Tibial nerve (tissue), 4 donors: ENCODE measurements around the gene LDAF1. TPM values are rescaled to one million over a fixed set of nuclear protein-coding genes. Genes with fewer than 3 reads are reported as not detected.
"Not testable (repeated sequence)": the region's sequence is repeated elsewhere in the genome, so short reads cannot be mapped to it uniquely, and the experiment has no call there.

Source experiments
- DNase-seq, 2 donors: peaks; one replicate each; pipeline ENCODE4 v3.0.0-alpha.2; 2019; ENCODE audit warnings: low spot score in 2 of 2
- H3K27ac ChIP-seq, 4 donors: fragments of 200-600 bp; sonication (generic) in 3 of 4; one replicate each; pipeline ENCODE4 v1.5.1; 2017 to 2019; ENCODE audit warnings: mild to moderate bottlenecking in 1 of 4
- H3K27me3 ChIP-seq, 2 donors: fragments of 200-600 bp; sonication (generic) in 1 of 2; one replicate each; pipeline versions ENCODE4 v1.5.1 to v1.6.0; 2017 to 2019
- H3K36me3 ChIP-seq, 3 donors: fragments of 200-600 bp; sonication (generic); one replicate each; pipeline ENCODE4 v1.5.1; 2018 to 2019
- H3K4me1 ChIP-seq, 4 donors: fragments of 200-600 bp; sonication (generic) in 3 of 4; one replicate each; pipeline ENCODE4 v1.5.1; 2017 to 2019
- H3K4me3 ChIP-seq, 4 donors: fragments of 200-600 bp; sonication (generic) in 3 of 4; one replicate each; pipeline ENCODE4 v1.5.1; 2017 to 2019; ENCODE audit warnings: mild to moderate bottlenecking in 1 of 4, moderate library complexity in 1 of 4
- H3K9me3 ChIP-seq, 4 donors: fragments of 200-600 bp; sonication (generic) in 3 of 4; one replicate each; pipeline ENCODE4 v1.5.1; 2017 to 2019
- EP300 ChIP-seq, 2 donors: sonication (generic); formaldehyde crosslinking; IDR thresholded peaks; one replicate each; pipeline ENCODE4 v1.6.1; 2017; ENCODE audit warnings: antibody characterized with exemption in 2 of 2, mild to moderate bottlenecking in 1 of 2
- POLR2A ChIP-seq, 2 donors: fragments of 450-650 bp; IDR thresholded peaks; one replicate each; pipeline ENCODE4 v1.6.1; 2017; ENCODE audit warnings: antibody characterized with exemption in 2 of 2, mild to moderate bottlenecking in 2 of 2, moderate library complexity in 2 of 2
- WGBS, 2 donors: methylation state at CpG; one replicate each; pipeline ENCODE4 v1.1.5; 2018; 5-methylcytosine and 5-hydroxymethylcytosine counted together
- total RNA-seq, 4 donors: library from RNA; depleted of rRNA; stranded (reverse); fragments of >200 nt; gene quantifications; one replicate each; pipeline ENCODE4 v1.1.0, GENCODE V29; 2016
- TF ChIP-seq, protein P1 (sequence below), 5 experiments: fragments of 200-600 bp in 3 of 5; fragments of 450-650 bp in 2 of 5; sonication (generic) in 3 of 5; IDR thresholded peaks; one replicate each; pipeline ENCODE4 v1.5.1; 2016 to 2019; ENCODE audit warnings: antibody characterized with exemption in 5 of 5, mild to moderate bottlenecking in 3 of 5, moderate library complexity in 2 of 5

The LDAF1 gene
- total RNA-seq, 4 donors from 2014 or later, result 24.3 to 57.0 (median 39.3) TPM

DNA sequence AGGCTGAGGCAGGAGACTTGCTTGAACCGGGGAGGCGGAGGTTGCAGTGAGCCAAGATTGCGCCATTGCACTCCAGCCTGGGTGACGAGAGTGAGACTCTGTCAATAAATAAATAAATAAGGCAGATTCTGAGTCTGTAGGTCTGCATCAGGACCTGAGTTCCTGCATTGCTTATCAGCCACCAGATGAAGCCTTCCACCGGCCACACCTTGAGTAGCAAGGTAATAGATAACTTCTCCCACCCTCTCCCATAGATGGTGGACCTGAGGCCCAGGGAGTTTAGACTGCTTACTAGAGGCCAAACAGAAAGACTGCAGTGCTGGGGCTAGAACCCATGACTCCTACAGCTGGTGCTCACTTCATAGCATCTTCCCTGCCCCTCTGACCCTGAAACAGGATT is 30.8 kb downstream of the LDAF1 start:
- DNase-seq, result no peak
- peaks cover 0 to 7% (median 0%) of the 10 kb centered on the region in 4 donors for H3K4me1 ChIP-seq
- no peak overlapping the region for H3K27ac ChIP-seq
- peaks cover 0 to 11% of the 10 kb centered on the region in 2 donors for H3K27me3 ChIP-seq
- 86 to 91% methylated on average over 5 of the region's 5 CpGs for WGBS, 2 donors
- TF ChIP-seq, protein P1, sequence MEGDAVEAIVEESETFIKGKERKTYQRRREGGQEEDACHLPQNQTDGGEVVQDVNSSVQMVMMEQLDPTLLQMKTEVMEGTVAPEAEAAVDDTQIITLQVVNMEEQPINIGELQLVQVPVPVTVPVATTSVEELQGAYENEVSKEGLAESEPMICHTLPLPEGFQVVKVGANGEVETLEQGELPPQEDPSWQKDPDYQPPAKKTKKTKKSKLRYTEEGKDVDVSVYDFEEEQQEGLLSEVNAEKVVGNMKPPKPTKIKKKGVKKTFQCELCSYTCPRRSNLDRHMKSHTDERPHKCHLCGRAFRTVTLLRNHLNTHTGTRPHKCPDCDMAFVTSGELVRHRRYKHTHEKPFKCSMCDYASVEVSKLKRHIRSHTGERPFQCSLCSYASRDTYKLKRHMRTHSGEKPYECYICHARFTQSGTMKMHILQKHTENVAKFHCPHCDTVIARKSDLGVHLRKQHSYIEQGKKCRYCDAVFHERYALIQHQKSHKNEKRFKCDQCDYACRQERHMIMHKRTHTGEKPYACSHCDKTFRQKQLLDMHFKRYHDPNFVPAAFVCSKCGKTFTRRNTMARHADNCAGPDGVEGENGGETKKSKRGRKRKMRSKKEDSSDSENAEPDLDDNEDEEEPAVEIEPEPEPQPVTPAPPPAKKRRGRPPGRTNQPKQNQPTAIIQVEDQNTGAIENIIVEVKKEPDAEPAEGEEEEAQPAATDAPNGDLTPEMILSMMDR (IDR thresholded peaks at IDR 0.05), result no peak
- no peak for TF ChIP-seq EP300 (IDR thresholded peaks at IDR 0.05)
- no peak for TF ChIP-seq POLR2A (IDR thresholded peaks at IDR 0.05)
- no peak overlapping the region for H3K4me3 ChIP-seq
- H3K36me3 ChIP-seq, result no peaks in the 10 kb centered on the region
- peaks cover 0 to 3% (median 0%) of the 10 kb centered on the region in 4 donors for H3K9me3 ChIP-seq

DNA sequence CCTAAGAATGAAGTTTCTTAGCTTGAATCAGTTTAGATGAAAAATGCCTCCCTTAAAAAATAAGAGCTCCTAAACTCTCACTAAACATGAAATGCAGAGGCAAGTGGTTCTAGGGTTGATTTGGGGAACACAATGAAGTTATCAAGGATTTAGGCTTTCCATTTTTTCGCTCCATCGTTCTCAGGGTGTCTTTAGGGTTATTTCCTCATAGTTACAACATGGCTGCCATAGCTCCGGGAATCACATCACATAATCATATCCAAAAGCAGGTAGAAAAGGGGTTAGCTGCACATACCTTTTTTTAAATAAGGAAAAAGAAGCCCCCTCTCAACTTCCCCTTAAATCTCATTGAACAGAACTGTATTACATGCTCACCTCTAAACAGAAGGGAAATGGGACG is 31.5 kb downstream of the LDAF1 start:
- Histone ChIP-seq H3K27me3 (peaks cover 0 to 18% of the 10 kb centered on the region in 2 donors), H3K9me3 (peaks cover 0 to 3% (median 0%) of the 10 kb centered on the region in 4 donors), H3K36me3 (no peaks in the 10 kb centered on the region), H3K27ac (no peak overlapping the region), H3K4me3 (no peak overlapping the region), H3K4me1 (peaks cover 0 to 7% (median 0%) of the 10 kb centered on the region in 4 donors)
- no peak for DNase-seq
- TF ChIP-seq EP300 (IDR thresholded peaks at IDR 0.05) (no peak), POLR2A (IDR thresholded peaks at IDR 0.05) (no peak)
- TF ChIP-seq, protein P1 (IDR thresholded peaks at IDR 0.05), result no peak
- WGBS, 2 donors, result 91 to 92% methylated on average over 4 of the region's 4 CpGs

DNA sequence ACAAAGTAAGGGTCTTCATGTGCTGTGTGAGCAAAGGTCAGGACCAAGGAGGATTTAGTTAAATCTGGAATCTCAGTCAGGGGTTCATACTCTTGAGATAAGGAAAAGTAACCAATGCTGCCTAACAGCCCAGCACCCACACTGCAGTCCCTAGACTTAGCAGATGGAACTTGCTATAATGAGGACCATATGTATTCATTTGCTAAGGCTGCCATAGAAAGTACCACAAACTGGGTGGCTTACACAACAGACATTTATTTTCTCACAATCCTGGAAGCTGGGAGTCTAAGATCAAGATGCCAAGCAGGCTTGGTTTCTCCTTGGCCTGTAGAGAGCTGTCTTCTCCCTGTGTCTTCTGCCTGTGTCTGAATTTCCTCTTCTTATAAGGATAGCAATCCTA is 32.1 kb downstream of the LDAF1 start:
- no peak for TF ChIP-seq POLR2A (IDR thresholded peaks at IDR 0.05)
- TF ChIP-seq EP300 (IDR thresholded peaks at IDR 0.05), result no peak
- TF ChIP-seq, protein P1 (IDR thresholded peaks at IDR 0.05), result no peak
- DNase-seq, result no peak
- peaks cover 0 to 3% (median 0%) of the 10 kb centered on the region in 4 donors for H3K9me3 ChIP-seq
- peaks cover 0 to 18% of the 10 kb centered on the region in 2 donors for H3K27me3 ChIP-seq
- H3K4me3 ChIP-seq, result no peak overlapping the region
- H3K27ac ChIP-seq, result no peak overlapping the region
- H3K36me3 ChIP-seq, result no peaks in the 10 kb centered on the region
- H3K4me1 ChIP-seq, result peaks cover 0 to 7% (median 0%) of the 10 kb centered on the region in 4 donors

DNA sequence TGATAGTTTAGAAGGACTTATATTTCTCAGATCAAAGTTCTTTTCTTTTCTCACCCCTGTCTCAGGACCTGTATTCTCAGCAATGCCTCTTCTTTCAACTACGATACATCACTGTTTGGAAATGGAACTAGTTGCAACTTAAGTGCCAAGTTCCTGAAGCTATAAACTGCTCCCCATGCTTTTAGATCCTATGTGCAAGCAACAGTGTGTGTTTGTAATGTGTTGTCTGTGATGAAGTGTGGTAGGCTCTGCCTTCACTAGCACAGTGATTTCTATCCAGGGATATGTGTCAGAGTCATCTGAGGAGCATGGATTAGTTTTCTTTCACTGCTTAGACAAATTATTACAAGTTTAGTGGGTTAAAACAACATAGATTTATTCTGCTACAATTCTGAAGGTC is 34.5 kb downstream of the LDAF1 start:
- Histone ChIP-seq H3K36me3 (no peaks in the 10 kb centered on the region), H3K9me3 (peaks cover 0 to 3% (median 0%) of the 10 kb centered on the region in 4 donors), H3K4me3 (no peak overlapping the region), H3K4me1 (peaks cover 0 to 7% (median 0%) of the 10 kb centered on the region in 4 donors), H3K27me3 (peaks cover 0 to 18% of the 10 kb centered on the region in 2 donors), H3K27ac (no peak overlapping the region)
- TF ChIP-seq POLR2A (IDR thresholded peaks at IDR 0.05) (no peak), EP300 (IDR thresholded peaks at IDR 0.05) (no peak)
- TF ChIP-seq, protein P1 (IDR thresholded peaks at IDR 0.05), result no peak
- no peak for DNase-seq
- WGBS, 2 donors, result 33 to 63% methylated on average over 1 of the region's 1 CpG

DNA sequence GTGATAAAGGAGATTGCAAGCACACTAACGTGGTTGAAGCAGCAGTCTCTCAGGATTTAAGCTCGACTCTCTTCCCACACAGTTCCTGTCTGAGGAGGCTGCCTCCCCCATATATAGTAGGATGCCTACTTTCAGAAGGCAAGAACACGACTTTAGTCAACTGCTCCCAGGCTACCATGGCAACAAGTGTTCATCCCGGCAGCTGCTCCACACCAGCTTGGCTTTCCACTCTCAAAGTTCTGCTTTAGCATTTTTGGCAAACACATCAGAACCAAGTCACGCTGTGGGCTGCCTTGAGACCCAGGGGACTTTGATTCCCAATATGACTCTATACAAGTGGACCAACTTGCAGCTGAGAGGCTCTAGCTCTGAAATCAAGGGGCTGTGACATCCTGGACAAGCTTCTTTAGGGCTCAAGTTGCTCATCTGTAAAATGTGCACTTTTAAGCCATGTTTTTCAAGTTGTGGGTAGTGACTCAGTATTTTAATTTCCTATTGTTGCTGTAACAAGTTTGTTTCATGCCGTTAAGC is 36.4 kb downstream of the LDAF1 start:
- H3K9me3 ChIP-seq, result peaks cover 0 to 3% (median 0%) of the 10 kb centered on the region in 4 donors
- 29 to 35% methylated on average over 6 of the region's 6 CpGs for WGBS, 2 donors
- no peak for DNase-seq

DNA sequence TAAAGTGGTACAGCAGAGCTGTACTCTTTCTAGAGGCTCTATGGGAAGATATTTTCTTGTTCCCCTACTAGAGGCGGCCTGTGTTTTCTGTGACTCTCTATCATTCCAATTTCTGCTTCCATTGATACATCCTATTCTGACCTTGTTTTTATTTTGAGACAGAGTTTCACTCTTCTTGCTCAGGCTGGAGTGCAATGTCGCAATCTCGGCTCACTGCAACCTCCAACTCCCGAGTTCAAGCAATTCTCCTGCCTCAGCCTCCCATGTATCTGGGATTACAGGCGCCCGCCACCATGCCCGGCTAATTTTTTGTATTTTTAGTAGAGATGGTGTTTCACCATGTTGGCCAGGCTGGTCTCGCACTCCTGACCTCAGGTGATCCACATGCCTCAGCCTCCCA is 36.9 kb downstream of the LDAF1 start:
- not testable (repeated sequence) for H3K4me3 ChIP-seq, H3K9me3 ChIP-seq, H3K36me3 ChIP-seq, H3K4me1 ChIP-seq, DNase-seq, H3K27ac ChIP-seq
- H3K27me3 ChIP-seq, result peaks cover 0 to 18% of the 10 kb centered on the region in 2 donors
- WGBS, 2 donors, result 92 to 98% methylated on average over 8 of the region's 8 CpGs

More for the DNA sequence above, 36.4 kb downstream of the LDAF1 start:
- Histone ChIP-seq H3K4me3 (no peak overlapping the region), H3K36me3 (no peaks in the 10 kb centered on the region), H3K27me3 (peaks cover 0 to 18% of the 10 kb centered on the region in 2 donors), H3K27ac (no peak overlapping the region), H3K4me1 (no peaks in the 10 kb centered on the region)
- TF ChIP-seq, protein P1 (IDR thresholded peaks at IDR 0.05), result no peak
- TF ChIP-seq POLR2A (IDR thresholded peaks at IDR 0.05) (no peak), EP300 (IDR thresholded peaks at IDR 0.05) (no peak)
